GM12891 (cell line): ENCODE data around the gene CNOT2.
A peak's percentile ranks its signal among the peaks of the same experiment; 100 is the strongest.

ENCODE experiments used
- DNase-seq: peaks from one replicate; pipeline ENCODE4 v3.0.0; 2011; ENCODE audit warnings: low spot score; ENCODE audit not compliant: insufficient read length
- FAIRE-seq: peaks from 2 replicates; lab custom pipeline; 2011; peaks lifted over from hg19 to GRCh38; lab: Jason Lieb, UNC
- PAX5 ChIP-seq: IDR thresholded peaks from 2 replicates; pipeline ENCODE4 v1.6.1; 2011; ENCODE audit warnings: low read length, moderate library complexity, mild to moderate bottlenecking; ENCODE audit not compliant: insufficient read depth, severe bottlenecking
- POLR2A ChIP-seq: IDR thresholded peaks from 2 replicates; pipeline ENCODE4 v1.6.1; 2011; ENCODE audit warnings: low read depth, low read length, control low read depth
- POLR2AphosphoS5 ChIP-seq: IDR thresholded peaks from 2 replicates; pipeline ENCODE4 v1.6.1; 2011; ENCODE audit warnings: low read depth, low read length, control low read depth
- POU2F2 ChIP-seq: IDR thresholded peaks from 2 replicates; pipeline ENCODE4 v1.6.1; 2011; ENCODE audit warnings: low read depth, mild to moderate bottlenecking, control low read depth, low read length, moderate library complexity
- SPI1 ChIP-seq: IDR thresholded peaks from 2 replicates; pipeline ENCODE4 v1.6.1; 2011; ENCODE audit warnings: low read depth, low read length, control low read depth
- TAF1 ChIP-seq: IDR thresholded peaks from 2 replicates; pipeline ENCODE4 v1.6.1; 2011; ENCODE audit warnings: low read depth, low read length, control low read depth

Gene CNOT2

DNA sequence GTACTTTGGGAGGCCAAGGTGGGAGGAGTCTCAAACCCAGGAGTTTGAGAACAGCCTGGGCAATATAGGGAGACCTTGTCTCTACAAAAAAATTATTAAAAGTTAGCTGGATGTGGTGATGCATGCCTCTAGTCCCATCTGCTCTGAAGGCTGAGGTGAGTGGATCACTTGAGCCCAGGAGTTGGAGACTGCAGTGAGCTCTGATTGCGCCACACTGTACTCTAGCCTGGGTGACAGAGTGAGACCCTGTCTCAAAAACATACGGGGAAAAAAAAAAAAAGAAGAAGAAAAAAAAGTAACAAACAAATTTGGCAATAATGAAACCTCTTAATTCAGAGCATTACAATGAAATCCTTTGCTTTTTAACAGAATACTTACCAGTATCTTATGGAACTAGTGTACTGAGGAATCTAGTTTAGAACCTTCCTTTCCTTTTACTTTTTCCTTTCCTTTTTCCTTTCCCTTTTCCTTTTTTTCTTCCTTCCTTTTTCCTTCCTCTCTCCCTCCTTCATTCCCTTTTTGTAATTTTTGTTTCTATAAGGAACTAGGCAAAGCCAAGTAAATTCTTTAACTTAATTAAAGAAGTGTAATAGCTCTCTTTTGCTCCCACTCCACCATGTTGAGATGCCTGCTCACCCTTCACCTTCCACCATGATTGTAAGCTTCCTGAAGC, 12.2 kb upstream of the CNOT2 start:
- no peak for DNase-seq
- no peak for TF ChIP-seq SPI1
- FAIRE-seq = no peak

DNA sequence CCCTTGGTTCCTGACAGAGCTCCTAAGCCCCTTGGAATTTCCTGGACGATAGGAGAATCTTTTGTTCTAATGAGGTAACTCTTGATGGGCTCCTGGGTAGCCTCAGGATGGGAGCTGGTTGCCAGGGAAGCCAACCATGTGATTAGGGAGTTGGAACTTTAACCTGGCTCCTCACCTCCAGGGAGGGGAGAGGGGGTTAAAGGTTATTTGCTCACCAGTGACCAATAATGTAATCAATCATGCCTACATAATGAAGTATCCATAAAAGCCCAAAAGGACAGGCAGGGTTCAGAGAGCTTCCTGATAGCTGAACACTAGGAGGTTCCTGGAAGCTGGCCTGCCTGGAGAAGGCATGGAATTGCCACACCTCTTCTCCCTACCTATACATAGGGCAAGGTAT, 6.2 kb upstream of the CNOT2 start:
- FAIRE-seq (no peak), DNase-seq (no peak)
- TF ChIP-seq TAF1 (no peak), POU2F2 (no peak), SPI1 (no peak), POLR2A (no peak), POLR2AphosphoS5 (no peak), PAX5 (no peak)

DNA sequence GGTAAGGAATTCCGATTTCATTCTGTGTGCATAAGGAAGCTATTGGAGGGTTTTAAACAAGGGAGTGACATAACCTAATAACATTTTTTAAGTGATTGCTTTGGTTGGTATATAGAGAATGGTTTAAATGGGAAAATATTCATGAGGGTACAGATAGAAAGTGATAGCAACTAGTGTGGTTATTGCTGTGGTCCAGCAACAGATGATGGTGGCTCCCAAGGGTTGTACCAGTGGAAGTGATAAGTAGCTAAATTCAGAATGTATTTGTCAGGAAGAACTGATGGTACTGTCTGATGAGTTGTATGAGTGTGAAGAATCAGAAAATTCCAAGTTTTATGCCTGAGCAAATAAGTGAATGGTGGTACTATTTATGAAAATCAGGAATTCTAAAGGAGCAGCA, 2.6 kb upstream of the CNOT2 start:
- TF ChIP-seq SPI1 = no peak
- no peak for TF ChIP-seq PAX5
- no peak for TF ChIP-seq POLR2AphosphoS5
- no peak for TF ChIP-seq POLR2A
- TF ChIP-seq TAF1 = no peak
- TF ChIP-seq POU2F2 = no peak
- peak; percentile 33 for FAIRE-seq
- no peak for DNase-seq

DNA sequence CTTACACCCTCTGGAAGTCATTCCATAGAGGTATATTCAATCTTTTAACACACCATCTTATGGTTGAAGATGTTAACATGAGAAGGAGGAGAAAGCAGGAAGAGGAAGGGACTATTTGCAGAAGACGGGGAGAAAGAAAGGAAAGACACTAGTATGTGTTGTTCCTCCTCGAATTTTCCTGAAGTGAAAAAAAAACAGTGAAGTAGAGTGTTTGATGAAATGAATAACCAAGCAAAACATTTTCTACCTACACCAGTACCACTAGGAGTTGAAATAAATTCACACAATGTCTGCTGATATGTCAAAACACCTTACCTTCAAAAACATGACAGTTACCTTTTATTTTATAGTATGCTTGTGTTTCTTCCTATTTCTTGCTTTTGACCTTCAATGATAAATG, 1.4 kb upstream of the CNOT2 start:
- no peak for FAIRE-seq
- DNase-seq = no peak
- TF ChIP-seq PAX5 (no peak), SPI1 (no peak), POLR2A (no peak), POLR2AphosphoS5 (no peak), POU2F2 (no peak), TAF1 (no peak)

DNA sequence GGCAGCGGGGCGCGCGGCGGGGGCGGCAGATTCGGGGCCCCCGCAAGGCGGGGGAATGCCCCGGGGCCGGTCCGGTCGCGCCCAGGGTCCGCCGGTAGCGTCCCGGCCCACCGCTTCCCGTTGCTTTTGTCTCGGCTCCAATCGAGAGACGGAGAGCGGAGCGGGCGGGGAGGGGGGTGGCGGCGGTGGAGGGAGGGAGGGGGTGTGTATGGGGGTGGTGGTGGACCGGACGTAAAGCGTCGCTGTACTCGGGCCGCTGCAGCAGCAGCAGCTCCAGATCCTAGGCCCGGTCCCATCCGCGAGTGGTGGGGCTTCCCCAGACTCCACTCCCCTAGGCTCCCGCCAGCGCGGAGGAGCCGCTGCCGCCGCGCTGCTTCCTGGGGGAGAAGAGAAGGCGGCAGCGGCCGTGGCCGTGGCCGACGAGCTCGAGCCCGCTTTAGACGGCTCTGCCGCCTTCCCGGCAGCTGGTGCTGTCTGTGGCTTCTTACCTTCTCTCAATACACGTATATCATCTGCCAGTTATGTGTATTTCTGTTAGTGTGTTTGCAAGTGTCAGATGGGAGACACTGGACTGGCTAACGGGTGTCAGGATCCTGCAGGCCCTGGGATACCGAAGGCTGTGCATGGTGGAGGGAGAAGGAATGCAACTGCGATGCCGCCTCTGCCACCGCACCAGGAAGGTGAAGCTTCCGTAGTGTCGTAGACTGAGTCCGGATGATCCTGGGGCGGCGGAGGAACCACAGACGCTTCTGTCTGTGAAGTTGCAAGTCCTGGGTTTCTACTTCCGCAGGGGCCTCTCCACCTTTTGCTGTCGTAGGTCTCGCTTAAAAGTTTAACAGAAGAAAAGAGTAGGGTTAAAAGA, 508 bp downstream of the CNOT2 start:
- DNase-seq = peak; percentile 47
- FAIRE-seq = peak; percentile 64
- TF ChIP-seq SPI1 (peak; percentile 18; the same call in 1 of the 2 replicates), PAX5 (no peak), POLR2A (peak; percentile 57; the same call in 1 of the 2 replicates), POU2F2 (no peak), TAF1 (no peak; the same call in 1 of the 2 replicates), POLR2AphosphoS5 (peak; percentile 62; the same call in 1 of the 2 replicates)

DNA sequence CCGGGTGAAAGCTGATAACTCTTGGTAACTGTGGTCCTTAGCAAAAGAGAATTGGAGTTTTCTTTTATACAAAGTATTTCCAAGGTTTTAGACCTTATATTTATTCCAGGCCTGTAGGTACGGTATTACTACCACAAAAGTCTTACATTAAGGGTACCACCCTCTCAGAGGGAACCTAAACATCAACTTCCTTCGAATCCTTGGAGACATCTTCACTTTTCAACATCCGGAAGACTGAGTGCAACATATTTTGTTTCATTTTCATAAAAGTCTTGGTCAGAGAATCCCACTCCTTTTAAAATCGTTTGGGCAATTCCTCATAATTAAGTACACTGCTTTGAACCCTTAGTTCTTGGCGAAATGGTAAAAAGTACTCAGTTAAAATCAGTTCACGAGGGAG, 1.2 kb downstream of the CNOT2 start:
- TF ChIP-seq SPI1 = no peak
- no peak for TF ChIP-seq POU2F2
- TF ChIP-seq TAF1 = no peak
- no peak for TF ChIP-seq POLR2AphosphoS5
- TF ChIP-seq PAX5 = no peak
- FAIRE-seq (no peak), DNase-seq (no peak)

DNA sequence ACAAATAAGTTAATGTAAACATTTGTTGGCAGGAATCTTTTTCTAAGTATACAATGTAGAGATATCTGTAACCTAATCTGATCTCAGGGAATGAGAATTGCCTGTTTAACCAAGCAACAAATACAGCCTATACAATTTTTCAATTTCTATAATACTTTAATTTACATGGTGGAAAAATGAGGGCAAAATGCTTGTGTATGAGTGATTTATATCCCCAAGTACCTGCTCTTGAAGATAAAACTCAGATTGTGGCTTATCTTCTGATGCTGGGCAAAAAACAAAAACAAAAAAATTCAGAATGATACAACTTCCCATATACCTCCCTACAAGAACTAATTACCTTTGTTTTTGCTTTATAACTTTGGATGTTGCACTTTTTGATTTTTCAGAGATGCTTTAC, 2.2 kb downstream of the CNOT2 start:
- FAIRE-seq = no peak
- no peak for TF ChIP-seq POLR2A
- TF ChIP-seq SPI1 = no peak
- TF ChIP-seq PAX5 = no peak
- TF ChIP-seq POLR2AphosphoS5 = no peak
- TF ChIP-seq POU2F2 = no peak
- no peak for TF ChIP-seq TAF1

DNA sequence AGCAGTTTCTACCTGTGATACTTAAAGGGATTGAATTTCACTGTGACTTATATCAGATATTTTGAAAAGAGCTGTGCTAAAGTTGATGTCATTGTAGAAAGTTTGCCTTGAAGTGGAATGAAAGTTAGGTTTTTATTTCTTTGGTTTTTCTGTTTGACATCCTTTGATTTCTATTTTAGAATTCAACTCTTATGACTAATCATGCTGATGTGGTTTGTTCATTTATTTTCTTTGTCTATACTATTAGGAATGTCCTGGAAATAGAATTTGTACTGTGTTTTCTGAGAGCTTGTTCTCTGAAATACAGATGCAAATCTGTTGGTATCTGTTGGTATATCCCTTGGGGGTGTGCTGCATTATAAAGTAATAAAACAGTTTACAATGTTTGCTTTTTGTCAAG, 3.3 kb downstream of the CNOT2 start:
- no peak for DNase-seq
- no peak for FAIRE-seq
- no peak for TF ChIP-seq POLR2A
- no peak for TF ChIP-seq PAX5
- no peak for TF ChIP-seq POU2F2
- TF ChIP-seq POLR2AphosphoS5 = no peak
- TF ChIP-seq TAF1 = no peak
- no peak for TF ChIP-seq SPI1

More for the DNA sequence above, 2.2 kb downstream of the CNOT2 start:
- DNase-seq = no peak

DNA sequence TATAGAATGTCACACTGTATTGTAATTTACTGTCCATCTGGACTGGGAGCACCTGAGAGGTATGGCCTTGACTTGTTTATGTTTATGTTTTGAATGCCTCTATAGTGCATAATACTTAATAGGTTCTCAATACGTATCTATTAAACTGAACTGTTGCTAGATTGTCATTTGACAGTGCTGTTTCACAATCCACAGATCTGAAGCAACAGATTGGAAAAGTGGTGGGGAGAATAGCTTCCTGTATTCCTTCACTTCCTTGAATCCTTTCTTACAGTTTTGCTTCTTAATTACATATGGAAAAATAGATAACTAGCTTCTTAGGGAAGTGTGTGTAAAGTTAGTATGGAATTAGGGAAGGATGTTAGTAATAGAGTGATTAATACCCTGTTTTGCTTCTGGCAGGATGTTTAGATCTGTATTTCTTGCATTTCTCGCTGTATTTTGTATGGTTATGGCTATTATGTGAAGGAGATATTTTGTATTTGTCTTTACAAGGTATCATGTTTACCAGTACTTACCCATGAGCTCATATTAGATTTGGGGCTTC, 4.5 kb downstream of the CNOT2 start:
- DNase-seq = no peak
- no peak for FAIRE-seq
- TF ChIP-seq POU2F2 (no peak), POLR2AphosphoS5 (no peak), POLR2A (no peak), TAF1 (no peak), SPI1 (no peak), PAX5 (no peak)

DNA sequence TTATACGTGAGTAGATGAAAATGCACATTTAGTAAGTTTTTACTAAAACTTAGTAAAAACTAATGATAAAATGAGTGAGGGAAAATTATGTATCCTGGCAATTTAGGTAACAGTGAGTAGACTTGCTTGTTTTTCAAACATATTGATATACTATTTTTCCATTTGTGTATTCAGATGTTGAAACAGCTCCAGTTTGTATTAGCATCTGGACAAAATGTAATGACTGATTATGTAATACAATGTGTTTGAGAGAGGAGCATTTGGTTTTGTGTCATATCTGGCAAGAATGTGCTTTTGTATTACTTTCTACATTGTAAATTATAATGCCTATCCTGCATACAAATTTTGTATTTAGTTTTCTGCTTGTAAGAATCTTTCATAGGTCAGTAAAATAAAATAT, 5.6 kb downstream of the CNOT2 start:
- DNase-seq = no peak
- no peak for FAIRE-seq
- TF ChIP-seq PAX5 (no peak), SPI1 (no peak), POU2F2 (no peak), TAF1 (no peak), POLR2AphosphoS5 (no peak), POLR2A (no peak)
